HG03575 (cell line): ENCODE results near the gene PHACTR1.
"Not testable (repeated sequence)": the region's sequence is repeated elsewhere in the genome, so short reads cannot be mapped to it uniquely, and the experiment has no call there.

ENCODE experiments used
- ATAC-seq: cut with Tn5 transposase; IDR thresholded peaks from one replicate; pipeline ENCODE4 v1.9.1; 2021; ENCODE audit not compliant: unreplicated experiment, insufficient number of reproducible peaks, low FRiP score; ENCODE audit errors: extremely low read depth

The PHACTR1 gene

DNA sequence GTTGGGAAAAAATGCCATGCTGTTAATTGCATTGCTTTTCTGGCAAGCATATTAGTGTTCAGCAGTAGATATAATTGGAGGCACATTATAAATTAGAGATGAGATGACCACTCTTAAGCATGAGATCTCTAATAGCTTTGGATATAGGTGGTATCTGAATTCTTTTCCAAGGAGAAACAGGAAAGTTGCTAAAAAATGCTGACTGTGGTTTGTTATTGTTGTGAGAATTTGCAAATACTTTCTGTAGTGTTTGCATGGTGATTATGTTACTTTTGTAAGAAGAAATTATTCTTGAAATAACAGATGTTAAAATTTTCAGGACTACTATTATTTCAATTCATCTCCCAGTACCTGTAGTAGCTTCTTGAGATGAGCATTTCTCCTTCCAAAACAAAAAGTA lies 386.6 kb downstream of the PHACTR1 start:
- no peak for ATAC-seq

GRCh38 chr6:13105139-13105538 lies 388.6 kb downstream of the PHACTR1 start:
- no peak for ATAC-seq

GRCh38 chr6:13112921-13113320 lies 396.4 kb downstream of the PHACTR1 start:
- no peak for ATAC-seq

DNA sequence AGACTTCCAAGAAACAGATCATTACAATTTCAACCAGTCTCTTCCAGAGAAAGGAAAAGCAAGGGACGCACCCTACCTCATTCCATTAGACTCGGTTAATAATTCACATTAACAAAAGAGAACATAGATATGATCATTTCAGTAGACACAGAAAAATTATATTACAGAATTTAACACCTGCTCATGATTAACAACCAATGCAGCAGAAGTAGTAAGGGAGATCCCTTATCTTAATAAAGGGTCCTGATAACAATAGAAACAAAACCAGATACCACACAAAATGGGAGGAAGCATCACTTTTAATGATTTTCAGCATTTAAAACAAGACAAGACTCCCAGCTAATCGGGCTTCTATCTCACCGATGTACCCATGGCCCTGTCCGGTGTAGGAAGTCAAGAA lies 396.8 kb downstream of the PHACTR1 start:
- no peak for ATAC-seq

GRCh38 chr6:13113981-13114593 lies 397.5 kb downstream of the PHACTR1 start:
- ATAC-seq, result no peak

- ATAC-seq, result no peak
Observed at GRCh38 chr6:13116155-13116554, 399.6 kb downstream of the PHACTR1 start.

GRCh38 chr6:13117570-13117969 lies 401.0 kb downstream of the PHACTR1 start:
- no peak for ATAC-seq

DNA sequence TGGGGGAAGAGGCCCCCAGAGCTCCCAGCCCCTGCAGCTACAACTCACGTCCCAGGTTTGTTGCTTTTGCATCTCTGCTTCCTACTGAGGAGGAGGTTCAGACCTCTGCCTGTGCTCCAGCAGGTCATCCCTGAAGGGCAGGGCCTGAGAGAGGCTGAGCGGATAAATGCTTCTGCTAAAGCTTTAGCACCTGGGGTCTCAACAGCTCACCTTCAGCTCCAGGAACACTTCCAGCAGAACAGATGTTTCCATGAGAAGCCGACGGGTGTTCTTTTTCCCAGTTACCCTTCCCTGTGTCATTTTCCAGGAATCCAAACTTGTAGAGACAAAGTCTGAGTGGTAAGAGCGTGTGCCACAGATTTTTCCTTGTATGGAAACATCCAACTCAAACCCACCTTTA lies 403.0 kb downstream of the PHACTR1 start:
- ATAC-seq, result no peak

DNA sequence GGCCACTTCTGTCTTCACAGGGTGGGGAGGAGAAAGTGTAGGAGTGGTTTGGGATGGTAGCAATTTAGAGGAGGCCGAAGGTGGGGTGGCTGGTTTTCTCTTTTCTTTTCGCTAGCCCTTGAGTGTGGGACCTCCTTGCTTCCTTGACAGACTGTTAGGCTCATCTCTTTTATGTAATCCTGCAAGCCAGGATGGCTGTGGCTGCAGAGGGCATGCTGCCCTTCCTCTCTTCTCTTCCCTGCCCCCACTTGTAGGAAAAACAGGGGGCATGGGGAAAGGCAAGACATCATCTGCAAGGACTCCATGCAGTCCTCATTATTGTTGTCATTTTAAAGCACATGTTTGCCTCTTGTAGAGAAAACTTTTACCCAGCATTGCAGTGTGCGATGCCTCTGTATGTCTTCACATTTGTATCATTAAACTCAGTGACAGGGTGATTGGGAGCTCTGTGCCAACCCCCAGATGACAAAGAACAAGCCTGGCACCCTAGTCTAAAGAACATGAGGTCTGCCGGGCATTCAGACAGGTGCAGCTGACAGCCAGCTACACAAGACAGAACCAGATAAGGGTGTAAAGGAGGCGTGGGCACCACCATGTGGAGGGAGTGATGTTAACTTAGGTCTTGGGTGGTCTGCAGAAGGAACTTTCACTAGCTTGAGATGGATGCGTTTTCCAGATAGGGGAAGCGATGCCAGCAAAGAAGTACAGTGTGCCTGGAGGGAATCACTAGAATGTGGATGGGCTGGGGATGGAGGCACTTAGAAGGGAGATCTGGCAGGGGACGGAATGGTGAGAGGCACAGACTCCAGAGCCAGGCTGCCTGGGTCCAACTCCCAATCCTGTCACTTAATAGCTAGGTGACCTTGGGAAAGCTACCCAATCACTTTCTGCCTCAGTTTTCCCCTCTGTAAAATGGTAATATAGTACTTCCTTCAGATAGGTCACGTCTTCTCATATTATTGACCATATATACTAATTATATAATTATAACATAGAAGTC lies 404.2 kb downstream of the PHACTR1 start:
- no peak for ATAC-seq

DNA sequence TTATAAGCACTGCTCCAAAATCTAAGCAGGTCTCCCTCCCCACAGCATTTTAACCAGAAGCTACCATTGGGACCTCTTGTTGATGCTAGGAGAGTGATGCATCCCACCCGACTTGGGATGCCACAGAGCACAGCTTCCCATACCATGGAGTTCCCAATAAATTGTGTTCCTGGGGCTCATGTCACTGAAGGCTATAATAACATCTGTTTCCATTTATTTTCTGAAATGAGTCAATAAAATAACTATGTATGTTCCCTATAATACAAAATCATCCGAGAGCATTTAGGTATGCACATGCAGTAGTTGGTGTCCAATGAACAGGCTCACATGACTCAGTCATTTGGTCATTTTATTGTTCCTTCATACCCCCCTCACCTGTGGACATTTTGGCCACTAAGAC lies 407.6 kb downstream of the PHACTR1 start:
- ATAC-seq, result no peak

DNA sequence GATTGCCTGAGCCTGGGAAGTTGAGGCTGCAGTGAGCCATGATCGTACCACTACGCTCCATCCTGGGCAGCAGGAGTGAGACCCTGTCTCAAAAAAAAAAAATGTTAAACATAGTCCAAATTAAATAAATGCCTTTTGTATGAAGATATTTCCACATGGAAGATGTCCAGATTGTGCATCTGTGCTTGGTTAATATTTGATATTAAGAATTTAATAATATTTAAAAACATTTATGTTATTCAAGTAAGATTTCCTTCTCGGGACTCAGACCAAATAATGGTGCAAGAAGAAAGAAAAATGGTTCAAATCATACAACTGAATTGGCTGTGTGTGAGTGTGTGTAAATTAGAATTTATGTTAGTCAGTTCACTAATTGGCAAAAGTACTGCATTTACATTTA lies 409.3 kb downstream of the PHACTR1 start:
- no peak for ATAC-seq

- ATAC-seq, result no peak
Observed at GRCh38 chr6:13131935-13132661, 415.5 kb downstream of the PHACTR1 start.

DNA sequence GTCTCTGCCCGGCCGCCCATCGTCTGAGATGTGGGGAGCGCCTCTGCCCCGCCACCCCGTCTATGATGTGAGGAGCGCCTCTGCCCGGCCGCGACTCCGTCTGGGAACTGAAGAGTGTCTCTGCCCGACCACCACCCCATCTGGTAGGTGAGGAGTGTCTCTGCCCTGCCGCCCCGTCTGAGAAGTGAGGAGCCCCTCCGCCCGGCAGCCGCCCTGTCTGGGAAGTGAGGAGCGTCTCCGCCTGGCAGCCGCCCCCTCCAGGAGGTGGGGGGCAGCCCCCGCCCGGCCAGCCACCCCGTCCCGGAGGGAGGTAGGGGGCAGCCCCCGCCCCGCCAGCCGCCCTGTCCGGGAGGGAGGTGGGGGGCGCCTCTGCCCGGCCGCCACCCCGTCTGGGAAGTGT lies 417.3 kb downstream of the PHACTR1 start:
- ATAC-seq, result not testable (repeated sequence)

- ATAC-seq, result no peak
Observed at GRCh38 chr6:13135152-13135551, 418.6 kb downstream of the PHACTR1 start.

DNA sequence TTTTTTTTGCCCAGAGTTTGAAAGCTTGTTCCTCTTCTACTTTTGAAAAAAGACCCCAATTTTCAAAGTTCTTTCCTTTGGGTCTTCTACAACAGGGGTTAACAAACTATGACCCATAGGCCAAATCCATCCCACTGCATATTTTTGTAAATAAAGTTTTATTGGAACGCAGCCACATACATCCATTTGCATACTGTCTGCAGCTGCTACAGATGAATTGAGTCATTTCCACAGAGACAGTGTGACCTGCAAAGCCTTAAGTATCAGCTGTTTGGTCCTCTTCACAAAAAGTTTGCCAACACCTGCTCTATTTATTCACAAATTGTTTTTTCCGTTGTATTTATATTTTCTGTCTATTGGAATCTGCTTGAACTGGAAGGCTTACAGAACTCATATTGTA lies 422.6 kb downstream of the PHACTR1 start:
- no peak for ATAC-seq

- no peak for ATAC-seq
Observed at GRCh38 chr6:13140980-13141379, 424.4 kb downstream of the PHACTR1 start.

DNA sequence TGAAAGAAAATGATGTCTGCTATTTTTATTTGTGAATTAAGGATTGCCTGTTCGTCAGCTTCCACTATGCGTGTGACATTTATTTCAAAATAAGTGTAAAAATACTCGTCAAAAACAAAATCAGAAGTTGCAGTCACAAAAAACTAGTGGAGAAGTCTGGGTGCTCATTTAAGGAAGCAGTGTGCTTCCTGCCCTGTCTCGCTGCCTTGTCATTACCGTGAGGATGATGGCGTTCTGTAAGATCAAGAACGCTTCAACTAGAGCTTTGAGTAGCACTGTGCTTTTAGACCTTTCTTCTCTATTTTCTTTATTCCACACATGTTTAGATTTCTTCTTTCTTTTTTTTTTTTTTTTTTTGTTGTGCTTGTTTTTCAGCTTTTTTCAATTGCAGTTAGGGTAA lies 424.8 kb downstream of the PHACTR1 start:
- no peak for ATAC-seq

- ATAC-seq, result no peak
Observed at GRCh38 chr6:13142611-13143010, 426.0 kb downstream of the PHACTR1 start.

GRCh38 chr6:13146442-13146841 lies 429.9 kb downstream of the PHACTR1 start:
- ATAC-seq, result no peak

- no peak for ATAC-seq
Observed at GRCh38 chr6:13147376-13147775, 430.8 kb downstream of the PHACTR1 start.
